ENCODE results near the gene PRRT4. TPM values are rescaled to one million over a fixed set of nuclear protein-coding genes. Genes with fewer than 3 reads are reported as not detected.

The PRRT4 gene
- polyA plus RNA-seq, 5 donors: 1.8 to 5.8 (median 2.9) TPM

DNA sequence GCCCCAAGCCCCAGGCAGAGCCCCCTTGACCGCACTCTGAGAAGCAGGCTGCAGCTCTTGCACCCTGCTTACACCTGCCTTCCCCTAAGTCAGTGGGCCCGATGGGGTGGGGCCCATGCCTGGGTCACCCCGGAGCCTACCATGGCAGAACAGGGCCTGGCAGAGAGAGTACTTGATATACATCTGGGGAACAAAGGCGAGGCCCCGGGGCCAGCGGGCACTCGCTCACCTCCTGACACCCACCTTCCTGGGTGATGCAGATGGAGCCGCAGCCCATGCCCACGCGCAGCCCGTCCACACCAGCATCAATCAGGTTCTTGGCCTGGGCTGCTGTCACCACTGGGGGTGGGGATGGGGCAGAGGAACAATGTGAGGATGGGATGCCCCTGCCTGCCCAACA is 34.9 kb upstream of the PRRT4 start:
- DNase-seq: no peak

DNA sequence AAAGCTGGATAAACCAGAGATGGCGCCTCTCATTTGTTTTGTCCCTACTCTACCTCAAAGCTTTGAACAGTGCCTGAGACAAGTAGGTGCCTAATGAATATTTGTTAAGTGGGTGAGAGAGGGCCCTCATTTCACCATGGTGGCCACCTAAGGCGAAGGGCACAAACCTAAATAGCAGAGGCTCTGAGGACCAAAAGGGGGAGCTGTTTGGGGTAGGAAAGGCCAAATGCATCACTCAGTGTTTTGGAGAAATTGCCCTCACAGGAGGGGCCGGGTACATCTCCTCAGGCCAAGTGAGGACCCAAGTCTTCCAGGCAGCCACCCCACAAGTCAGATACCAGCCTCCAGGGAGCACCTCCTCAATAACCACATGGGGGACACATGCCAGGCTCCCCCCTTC is 34.3 kb upstream of the PRRT4 start:
- no peak for DNase-seq

DNA sequence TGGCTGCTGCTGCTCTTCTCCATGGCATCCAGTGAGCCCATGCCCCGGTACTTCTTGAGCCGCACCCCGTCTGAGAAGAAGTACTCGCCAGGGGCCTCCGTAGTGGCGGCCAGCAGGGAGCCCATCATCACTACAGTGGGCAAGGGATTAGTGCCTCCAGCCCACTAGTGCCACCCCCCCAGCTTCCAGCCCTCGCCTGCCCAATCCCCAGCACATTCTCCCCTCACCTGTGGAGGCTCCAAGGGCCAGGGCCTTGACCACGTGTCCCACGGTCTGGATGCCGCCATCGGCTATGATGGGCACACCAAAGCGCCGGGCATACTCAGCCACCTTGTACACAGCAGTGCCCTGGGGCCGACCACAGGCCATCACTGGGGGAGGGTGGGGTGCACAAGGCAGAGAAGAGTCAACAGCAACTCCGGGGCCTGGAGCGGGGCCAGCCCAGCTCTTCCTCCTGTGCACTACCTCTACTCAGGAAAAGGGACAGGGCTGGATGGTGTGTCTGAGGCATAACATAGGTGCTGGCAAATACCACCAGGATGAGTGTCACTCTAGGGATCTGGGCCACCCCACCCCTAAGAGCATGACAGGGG is 33.5 kb upstream of the PRRT4 start:
- DNase-seq: no peak

DNA sequence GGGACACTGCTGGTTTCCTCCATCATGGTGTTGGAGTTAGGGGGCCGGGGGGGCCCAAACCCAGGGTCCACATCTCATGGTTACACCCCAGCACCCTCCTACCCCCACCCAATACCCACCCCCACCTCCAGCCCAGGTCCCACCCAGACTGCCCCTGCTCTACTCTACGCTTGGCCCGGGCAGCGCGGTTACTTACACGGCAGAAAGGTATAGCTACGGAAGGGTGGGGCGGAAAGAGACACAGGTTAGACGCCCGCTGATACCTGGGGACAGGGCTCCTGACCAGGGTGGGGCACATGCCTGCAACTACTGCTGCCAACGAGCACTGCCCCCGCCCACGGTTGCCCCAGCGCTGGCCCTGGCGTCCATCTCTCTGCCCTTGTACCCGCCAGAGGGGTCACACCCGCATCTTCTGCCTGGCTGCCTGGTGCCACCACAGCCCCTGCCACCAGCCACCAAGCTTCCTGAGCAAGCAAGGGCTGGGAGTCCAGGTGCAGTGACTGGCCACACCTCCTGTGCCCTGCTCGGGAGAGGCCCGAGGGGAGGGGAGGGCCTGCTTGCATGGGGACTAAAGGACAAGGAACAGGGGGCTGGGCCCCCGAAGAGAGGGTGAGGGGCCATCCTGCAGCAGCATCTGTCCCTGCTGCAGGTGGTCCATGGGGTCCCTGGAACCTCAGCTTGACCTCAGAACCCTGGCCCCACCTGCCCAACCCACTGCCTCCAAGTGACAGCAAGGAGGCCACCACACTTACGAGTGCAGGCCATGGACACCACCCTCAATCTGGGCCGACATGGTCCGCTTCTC is 32.2 kb upstream of the PRRT4 start:
- no peak for DNase-seq

DNA sequence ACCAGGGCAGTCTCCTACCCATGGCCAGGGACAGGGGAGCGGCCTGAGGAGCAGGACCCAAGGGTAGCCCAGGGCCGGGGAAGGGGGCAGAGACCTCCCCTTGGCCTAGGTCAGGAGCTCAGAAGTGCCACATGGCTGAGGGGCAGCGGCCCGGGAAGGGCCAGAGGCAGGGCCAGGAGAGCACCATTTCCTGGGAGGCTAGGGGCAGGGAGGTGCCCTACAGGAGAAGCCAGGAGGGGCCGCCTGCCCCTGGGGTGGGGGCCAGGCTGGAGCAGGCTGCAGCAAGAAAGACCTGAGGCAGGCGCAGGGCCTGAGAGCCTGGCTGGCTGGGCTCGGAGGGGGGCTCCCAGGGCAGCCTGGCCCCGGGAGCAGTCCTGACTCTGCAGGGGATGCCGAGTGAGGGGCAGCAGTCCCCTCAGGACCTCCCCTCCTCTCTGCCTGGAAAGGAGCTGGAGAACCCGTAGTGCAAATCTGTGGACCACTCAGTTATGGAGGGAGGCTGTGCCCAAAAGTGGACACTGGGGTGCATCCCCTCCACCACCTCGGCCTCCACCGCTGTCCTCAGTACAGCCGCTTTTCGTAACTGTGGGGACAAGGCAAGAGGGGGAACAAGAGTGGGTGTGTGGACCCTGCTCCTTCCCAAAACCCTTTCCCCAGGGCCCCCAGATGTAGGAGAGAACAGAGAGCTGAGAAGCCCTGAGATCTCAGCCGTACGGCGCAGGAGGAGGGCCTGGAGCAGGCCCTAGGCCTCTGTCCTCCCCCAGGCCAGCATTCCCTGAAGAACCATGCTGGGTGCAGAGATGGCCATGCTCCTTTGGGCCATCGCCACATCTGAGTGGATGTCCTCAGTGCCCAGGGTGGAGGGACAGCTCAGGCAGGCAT is 31.2 kb upstream of the PRRT4 start:
- no peak for DNase-seq

DNA sequence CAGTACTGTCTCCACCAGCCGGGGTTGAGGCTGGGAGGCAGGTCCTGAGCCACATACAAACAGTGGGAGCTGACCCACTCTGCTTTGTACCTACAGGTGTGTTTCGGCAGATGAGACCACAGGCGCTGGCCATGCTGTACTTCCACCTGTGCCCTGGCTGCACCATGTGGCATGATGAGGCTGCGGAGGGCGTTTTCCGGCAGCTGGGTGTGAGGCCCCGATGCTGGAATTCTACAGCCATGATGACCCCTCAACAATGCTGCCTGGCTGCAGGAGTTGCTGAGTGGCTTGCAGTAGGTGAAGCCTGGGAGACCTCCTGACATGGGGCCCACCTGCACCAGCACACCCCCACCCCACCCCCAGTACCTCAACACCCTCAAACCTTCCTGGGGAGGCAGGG is 30.3 kb upstream of the PRRT4 start:
- no peak for DNase-seq

DNA sequence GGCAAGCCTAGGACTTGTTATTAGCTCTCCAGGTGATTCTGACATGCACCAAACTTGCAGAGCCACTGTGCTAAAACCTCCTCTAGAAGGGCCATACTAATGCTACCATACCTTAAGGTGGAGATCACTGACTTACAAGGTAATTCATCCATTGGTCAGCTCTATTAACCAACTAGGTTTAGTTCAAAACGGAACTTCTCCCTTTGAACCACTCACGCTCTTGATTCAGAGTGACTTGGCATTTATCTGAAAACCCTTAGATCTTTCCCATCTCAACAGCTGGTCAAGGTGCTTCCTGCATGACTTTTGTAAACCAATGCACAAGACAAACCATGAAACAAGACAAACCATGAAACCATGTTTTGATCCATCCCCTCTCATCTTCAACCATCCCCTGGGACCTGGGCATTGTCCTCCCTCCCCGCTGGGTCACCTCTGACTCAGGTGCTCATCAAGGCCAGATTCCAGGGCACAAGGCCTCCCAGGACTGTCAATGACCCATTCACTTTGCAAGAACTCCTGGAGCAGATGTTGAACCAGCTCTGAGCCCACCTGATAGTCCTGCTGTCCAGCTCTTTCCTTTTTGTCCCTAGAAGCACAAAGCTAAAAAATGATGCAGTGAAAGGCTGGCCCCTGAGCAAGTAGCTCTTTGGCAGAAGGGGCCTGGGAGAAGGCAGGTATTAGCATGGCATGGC is 29.5 kb upstream of the PRRT4 start:
- no peak for DNase-seq

DNA sequence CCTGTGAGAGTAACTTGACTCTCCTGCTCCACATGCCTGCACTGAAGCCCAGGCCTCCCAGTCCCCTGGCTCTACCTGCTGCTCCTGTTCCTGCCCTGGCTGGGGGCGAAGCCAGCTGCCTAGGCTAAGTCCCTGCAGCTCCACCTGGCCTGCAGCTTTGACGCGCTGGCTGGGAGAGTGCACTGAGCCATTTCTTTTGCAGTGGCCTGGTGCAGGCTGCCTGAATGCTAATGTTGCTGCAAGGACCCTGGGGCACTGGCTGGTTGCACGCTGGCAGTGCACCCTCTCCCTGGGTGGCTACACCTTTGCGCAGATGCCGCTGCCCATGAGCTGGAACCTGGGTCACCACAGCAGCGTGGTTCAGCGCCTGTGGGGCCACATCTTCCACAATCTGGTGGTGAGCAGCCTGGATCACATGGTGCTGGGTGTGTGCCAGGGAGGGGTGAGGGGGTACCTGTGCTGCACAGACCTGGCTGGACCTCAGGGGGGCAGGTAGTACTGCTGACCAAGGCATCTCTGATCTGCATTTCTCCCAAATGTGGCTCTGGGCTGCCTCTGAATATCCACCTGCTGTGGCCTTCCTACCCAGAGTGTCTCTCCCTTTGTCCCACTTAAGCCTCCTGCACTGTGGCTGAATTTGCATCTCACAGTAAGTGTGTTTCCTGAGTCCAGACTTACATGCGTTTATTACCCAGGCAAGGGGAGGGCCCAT is 28.3 kb upstream of the PRRT4 start:
- no peak for DNase-seq

DNA sequence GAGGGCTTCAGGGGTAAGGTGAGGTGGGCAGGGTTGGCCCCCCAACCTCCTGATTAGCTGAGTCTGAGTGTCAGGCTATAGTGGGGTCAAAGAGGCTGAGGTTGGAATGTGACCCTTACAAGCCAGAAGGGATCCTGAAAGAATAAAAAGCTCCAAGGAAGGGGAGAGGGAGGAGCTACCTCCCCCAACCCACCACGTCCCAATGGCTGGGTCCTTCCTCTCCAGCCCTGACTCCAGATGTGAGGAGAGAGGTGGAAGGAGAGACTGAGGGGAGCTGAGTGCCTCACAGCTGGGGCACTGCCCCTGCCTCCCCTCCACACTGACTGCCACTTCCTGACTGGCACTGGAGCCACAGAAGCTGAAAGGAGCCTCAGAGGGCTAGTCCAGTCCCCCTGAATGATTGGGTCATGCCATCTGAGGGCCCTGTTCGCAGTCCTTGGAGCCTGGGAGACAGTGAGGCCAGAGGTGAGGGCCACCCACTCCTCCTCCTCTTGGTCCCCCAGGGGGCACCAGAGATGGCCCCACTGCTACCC is 27.7 kb upstream of the PRRT4 start:
- DNase-seq: no peak

DNA sequence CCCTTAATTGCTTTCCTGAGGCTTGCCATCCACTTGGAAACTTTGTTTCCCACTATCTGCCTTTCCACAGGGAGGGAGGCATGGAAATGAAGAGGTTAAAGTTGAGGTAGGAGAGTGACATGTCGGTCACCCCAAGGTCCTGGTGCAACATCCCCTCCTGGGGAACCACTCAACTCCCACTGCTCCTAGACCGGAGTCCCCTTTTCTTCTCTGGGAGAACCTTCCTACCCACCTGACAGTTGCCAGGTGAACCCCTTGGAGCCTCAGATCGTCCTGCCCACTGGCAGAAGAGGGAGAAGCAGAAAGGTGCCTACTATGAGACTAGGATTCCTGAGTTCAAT is 26.6 kb upstream of the PRRT4 start:
- DNase-seq: no peak

DNA sequence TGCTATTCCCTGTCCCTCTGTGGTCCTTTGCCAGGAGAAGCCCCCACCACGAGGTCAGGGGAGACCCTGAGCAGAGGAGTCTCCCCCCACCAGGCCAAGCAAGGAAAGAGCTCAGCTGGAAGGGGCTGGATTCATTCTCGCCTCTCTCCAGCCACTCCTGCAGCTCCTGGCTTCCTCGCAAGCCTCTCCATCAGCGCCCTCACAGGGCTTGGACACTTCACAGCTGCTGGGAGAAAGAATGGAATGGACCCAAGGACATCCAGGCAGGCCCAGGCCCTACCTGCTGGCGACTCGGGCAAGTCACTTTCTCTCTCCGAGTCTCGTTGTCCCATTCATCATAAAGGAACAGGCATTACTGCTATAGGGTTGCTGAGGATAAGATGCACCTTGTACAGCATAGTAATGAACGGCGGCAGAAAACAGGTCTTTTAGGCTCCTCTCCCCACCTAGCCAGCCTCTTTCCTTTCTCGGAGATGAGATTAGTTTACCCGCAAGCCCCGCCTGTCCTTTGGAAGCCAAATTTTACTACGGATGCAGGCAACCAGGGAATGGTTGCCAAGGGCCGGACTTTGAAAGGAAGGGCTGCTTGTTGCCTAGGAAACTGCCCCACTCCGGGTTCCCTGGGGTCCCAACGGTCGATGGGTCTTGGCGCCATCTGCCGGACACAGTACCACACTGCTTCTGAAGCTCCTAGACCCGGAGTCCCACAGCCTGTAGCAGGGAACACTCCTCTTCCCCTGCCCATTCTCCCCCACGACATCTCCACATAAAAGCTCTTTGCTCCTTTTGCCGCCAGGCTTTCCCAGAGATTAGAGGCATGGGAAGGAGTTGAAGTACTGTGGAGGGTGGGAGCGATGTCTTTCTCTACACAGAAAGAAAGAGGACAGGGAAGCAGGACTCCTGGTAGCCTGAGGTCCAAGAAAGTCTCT is 26.0 kb upstream of the PRRT4 start:
- peak; percentile 58 to 75 for DNase-seq

DNA sequence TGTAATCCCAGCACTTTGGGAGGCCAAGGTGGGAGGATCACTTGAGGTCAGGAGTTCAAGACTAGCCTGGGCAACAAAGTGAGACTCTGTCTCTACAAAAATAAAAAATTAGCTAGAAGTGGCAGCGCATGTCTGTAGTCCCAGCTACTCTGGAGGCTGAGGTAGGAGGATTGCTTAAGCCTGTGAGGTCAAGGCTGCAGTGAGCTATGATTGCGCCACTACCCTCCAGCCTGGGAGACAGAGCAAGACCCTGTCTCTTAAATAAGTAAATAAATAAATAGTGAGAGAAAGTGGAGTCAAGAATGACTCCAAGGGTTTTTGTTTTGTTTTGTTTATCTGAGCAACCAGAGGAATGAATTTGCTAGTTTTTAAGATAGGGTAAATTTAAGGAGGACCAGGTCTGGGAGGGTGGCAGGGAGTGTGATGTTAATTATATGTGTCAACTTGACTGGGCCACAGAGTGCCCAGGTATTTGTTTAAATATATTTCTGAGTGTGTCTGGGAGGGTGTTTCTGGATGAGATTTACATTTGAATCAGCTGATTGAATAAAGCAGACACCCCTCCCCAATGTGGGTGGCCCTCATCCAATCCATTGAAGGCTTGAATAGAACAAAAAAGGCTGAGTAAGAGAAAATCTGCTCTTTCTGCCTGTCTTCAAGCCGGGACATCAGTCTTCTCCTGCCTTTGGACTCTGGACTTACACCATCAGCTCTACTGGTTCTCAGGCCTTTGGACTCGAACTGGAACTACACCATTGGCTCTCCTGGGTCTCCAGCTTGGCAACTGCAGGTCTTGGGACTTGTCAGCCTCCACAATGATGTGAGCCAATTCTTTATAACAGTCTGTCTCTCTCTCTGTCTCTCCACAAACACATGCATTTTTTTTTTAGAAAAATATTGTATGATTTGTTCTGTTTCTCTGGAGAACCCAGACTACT is 24.8 kb upstream of the PRRT4 start:
- DNase-seq: no peak

DNA sequence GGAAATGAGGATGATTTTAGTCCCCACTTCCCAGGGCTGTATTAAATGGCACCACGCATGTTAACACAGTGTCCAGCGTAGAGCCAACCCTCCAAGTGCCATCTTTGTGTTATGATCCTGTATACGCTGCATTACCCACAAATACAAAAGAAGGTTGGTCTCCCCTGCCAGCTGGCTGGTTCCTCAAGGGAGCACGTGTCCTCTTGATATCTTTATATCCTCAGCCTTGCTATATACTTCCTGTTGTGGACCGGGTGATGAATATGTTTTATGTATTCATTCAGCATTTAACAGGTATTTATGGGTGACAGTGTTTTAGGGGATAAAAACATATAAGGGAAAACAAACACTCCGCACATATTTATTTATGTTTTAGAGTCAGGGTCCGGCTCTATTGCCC is 23.2 kb upstream of the PRRT4 start:
- no peak for DNase-seq

DNA sequence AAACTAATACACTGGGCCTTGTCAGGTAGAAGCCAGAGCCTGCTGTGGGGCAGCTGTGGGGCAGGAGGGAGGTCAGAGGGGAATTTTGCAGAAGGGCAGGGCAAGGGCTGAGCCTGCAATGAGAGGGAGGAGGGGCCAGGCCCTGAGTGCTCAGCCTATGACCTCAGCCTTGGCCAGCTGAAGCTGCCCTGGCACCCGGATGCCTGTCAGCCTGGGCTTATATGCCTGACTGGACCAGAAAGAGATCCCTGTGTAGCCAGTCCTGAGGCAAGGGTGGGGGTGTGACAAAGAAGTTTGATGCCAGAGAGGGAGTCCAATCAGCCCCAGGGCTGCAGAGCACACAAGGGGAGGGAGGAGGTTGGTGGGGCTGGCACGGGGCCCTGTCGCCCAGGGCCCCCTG is 22.3 kb upstream of the PRRT4 start:
- DNase-seq: no peak

DNA sequence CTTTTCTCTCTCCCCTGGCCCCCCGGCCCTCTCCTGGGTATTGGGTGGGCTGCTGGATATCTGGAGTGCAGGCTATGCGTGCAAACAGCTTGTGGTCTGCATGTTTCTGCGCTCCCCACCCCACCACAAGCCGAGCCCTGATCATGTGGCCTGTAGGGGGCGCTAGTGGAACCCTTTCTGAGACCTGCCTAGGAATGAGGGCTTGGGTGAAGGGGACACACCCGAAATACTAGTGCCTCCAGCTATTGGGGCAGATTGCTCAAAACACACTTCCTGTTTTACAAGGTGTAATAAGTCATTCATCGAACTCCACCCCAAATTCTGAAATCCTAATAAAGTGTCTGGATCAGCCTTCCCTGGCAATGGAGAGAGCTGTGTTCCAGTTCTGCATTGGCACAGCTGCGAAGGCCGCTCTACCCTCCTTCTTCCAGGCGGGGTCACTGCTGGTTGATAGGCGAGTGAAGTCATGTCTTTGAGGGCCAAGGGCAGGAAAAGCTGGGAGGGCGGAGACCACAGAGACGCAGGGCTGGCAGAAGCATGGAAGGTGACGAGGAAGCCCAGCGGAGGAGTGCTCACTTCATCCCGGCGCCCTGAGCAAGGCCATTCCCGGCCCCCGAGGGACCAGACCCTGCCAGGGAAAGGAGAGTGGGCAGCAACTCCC is 19.8 kb upstream of the PRRT4 start:
- DNase-seq: no peak

DNA sequence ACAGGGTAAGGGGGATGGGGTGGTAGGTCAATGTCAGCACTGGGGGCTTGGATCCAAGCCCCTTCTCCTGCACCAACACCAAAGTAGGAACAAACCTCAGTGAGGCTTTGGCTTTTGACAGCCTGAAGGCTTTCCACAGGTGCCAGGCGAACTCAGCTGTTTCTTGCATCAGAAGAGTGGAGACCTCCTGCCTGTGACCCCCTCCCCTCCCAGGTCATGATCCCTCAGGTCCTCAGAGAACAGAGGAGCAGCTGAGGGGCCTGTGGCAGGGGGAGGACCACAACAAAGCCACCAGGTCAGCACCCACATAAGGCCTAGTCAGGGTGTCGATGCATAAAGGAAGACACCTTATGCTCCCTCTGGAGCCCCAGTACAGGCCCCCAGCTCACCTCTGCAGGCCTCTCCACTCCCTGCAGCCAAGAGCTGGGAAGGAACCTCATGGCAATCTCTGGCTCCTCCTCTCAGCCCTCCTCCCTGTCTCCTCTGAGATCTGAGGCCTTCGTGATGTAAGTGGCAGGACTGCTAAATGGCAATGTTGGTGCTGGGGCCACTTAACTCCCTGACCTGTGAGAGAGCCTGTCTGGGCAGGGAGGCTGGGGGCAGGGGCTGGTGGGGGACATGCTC is 19.1 kb upstream of the PRRT4 start:
- no peak for DNase-seq

DNA sequence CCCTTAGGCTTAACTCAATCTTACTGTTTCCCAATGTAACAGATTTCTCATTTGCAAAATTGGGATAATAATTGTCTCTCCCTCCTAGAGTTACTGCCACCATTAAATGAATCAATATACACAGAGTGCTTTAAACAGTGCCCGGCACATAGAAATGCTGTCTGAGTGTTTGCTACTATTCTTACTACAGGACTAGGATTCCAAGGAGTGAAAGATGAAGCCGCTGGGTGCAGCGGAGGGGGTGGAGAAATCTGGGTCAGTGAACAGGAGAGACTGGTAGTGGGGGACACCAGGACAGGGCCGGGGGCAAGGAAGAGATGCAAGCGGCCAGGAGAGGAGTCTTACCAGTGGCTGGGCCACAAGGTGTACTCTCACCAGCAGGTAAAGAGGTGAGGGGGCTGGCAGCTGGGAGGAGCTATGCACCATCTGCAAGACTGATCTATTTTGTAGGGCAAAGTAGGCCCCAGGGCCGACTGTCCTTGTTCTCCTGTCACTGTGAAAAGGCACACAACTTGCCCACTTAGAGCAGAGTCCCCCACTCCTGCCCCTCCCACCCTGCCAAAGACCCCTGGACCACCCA is 18.5 kb upstream of the PRRT4 start:
- no peak for DNase-seq

DNA sequence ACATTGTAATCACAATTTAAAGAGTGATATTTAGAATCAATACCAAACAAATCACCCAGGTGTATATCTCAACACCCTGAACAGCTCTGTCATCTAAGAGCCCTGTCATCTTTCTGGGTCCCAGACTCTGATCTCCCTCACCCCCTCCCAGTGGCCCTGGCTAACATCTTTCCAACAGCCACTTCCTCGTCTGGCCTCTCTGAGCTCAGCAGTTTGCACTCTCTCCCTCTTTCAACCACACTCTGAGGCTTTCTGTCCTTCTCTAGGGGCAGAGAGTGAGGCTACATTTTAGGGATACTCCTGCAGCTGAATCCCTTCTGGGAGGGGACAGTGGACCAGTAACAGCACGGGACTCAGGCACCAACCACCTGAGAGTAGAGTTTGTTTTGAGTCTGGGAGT is 17.1 kb upstream of the PRRT4 start:
- DNase-seq: no peak

All from right lung (tissue), 5 donors.